ENCODE results near the gene TIAM1. TPM values are rescaled to one million over a fixed set of nuclear protein-coding genes. Genes with fewer than 3 reads are reported as not detected.

Gene TIAM1
- total RNA-seq, 1 experiment from 2014 or later = 7.8 TPM

DNA sequence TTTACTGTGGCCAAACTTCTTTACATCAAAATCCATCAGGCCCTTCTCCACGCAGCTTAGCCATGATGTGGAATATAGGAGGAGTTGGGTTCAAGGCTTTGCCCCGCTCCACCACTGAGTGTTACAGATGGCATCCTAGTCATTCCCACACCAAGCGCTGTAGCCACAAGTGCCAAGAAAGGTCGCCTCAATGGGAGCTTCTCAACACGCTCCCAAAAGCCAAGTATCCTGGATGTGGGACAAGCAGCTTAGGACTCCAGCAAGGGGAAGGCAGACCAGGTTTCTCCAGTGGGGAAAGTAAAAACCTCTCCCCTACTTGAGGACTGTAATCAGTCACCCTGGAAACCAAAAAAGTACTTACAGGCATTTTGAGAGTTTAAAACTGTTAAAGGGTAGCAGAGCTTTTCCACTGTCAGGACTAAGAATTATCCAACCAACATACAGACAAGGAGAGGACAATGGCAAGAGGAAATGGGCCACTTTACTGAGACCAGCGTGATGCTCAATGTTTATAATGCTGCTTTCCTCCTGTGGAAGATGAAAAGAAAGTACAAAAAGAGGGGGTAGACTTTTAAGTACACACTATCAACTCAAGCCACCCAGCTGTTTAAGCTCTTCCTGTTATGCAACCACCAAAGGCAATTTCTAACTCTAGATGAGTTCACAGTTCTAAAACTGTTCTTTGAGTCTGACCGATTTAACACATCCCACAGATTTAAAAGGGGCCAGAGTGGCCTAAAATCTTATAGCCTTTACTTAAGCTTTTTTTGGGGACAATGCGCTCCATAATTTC is 185.1 kb downstream of the TIAM1 start:
- DNase-seq (ENCODE audit: low read depth in 1 of 2, low spot score in 2 of 2) = peak in 1 of 2 experiments; percentile 20
- H3K36me3 ChIP-seq = no peaks in the 10 kb centered on the region
- H3K9me3 ChIP-seq (replicated peaks) = peaks cover 4% of the 10 kb centered on the region; the same call in 1 of the 2 replicates
- H3K27ac ChIP-seq = no peak overlapping the region
- no peaks in the 10 kb centered on the region for H3K27me3 ChIP-seq (replicated peaks)
- no peak overlapping the region for H3K4me3 ChIP-seq
- H3K4me1 ChIP-seq (replicated peaks) = peaks cover 21% of the 10 kb centered on the region

DNA sequence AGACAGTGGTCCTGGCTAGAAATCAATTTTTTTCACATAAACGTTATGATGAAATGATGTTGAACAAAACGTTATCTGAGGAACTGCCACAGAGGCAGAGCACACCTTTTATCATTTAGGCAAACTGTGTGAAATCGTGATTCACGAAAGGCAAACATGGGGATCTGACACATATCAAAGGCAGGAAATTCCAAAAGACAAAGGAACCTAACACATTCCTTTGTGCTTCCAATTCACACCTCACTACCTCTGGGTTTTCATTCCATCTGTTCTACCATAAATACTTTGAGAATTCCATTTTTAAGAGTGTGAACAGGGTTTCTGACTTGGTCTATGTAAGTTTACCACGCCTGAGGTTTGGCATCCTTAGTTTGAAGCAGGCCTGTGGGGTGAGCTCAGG is 186.3 kb downstream of the TIAM1 start:
- H3K27ac ChIP-seq = no peak overlapping the region
- DNase-seq (ENCODE audit: low read depth in 1 of 2, low spot score in 2 of 2) = no peak

DNA sequence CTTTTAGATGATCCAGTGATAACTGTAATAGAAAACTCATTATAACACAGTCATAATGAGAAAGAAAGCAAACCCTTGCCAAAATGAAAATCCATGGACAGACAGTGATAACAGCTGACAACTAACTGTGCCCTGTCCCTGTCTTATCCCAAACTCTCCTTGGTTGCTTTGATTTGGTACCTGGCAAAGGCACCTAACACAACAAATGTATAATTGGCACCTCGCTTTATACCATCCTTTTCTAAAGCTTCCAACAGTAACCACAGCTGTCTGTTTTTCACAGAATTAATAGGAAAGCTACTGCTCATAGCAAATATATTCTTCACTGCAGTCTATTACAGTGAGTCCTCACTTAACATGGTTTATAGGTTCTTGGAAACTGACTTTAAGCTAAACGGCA is 187.4 kb downstream of the TIAM1 start:
- Histone ChIP-seq H3K4me1 (replicated peaks) (peaks cover 20% of the 10 kb centered on the region), H3K9me3 (replicated peaks) (peaks cover 4% of the 10 kb centered on the region; the same call in 1 of the 2 replicates), H3K4me3 (no peak overlapping the region), H3K36me3 (no peaks in the 10 kb centered on the region), H3K27ac (no peak overlapping the region), H3K27me3 (replicated peaks) (no peaks in the 10 kb centered on the region)
- no peak for DNase-seq (ENCODE audit: low read depth in 1 of 2, low spot score in 2 of 2)

More for the DNA sequence above, 186.3 kb downstream of the TIAM1 start:
- Histone ChIP-seq H3K36me3 (no peaks in the 10 kb centered on the region), H3K4me3 (no peak overlapping the region), H3K4me1 (replicated peaks) (peaks cover 21% of the 10 kb centered on the region), H3K27me3 (replicated peaks) (no peaks in the 10 kb centered on the region), H3K9me3 (replicated peaks) (peaks cover 4% of the 10 kb centered on the region; the same call in 1 of the 2 replicates)

DNA sequence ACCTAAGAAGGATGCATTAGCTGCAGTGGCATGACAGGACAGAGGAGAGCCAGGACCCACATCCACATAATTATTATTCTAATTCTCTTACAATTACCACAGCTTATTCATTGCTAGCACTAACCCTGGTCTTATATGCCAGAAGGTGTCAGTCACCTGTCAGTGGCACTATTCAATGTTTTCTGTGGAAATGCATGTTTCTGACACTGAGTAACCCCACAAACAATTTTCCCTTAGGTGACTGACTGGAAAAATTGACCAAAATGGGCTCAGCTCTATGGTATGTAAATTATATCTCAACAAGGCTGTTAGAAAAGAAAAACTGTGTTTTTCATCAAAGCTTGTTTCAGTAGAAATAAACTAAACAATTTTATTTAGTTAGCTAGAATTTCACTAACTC is 187.9 kb downstream of the TIAM1 start:
- Histone ChIP-seq H3K36me3 (no peaks in the 10 kb centered on the region), H3K4me1 (replicated peaks) (peaks cover 15% of the 10 kb centered on the region), H3K9me3 (replicated peaks) (peaks cover 4% of the 10 kb centered on the region; the same call in 1 of the 2 replicates), H3K4me3 (no peak overlapping the region), H3K27ac (no peak overlapping the region), H3K27me3 (replicated peaks) (no peaks in the 10 kb centered on the region)
- DNase-seq (ENCODE audit: low read depth in 1 of 2, low spot score in 2 of 2) = no peak

DNA sequence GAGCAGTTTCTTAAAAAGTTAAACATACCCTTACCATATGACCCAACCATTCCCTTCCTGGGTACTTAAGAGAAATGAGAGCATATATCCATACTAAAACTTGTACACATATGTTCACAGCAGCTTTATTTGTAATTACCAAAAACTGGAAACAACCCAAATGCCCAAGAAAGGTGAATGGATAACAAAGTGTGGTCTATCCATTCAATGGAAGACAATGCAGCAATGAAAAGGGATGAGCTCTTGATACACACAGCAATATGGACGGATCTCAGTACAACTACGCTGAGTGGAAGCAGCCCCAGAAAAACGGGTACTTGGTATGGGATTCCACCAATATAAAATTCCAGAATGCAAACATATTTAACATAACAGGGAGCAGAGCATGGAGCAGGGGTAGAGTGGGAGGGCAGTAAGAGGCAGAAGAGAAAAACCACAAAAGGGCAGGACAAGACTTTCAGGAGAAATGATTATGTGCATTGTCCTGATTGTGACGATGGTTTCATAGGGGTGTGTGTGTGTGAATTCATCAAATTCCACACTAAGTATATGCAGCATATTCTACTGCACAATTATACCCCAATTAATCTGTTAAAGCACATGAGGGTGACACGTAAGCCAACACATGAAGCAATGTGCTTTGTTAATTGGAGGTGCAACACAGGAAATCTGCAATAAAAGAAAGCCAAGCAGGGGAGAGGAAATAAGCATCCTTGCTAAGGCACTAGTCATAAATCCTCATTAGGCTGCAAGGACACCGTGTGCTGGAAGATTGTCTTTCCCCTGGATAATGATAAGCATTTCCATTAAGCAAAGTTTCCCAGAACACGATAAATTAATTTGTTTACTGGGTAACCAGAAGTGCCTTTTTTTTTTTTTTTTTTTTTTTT is 192.7 kb downstream of the TIAM1 start:
- Histone ChIP-seq H3K27me3 (replicated peaks) (no peaks in the 10 kb centered on the region), H3K4me3 (no peak overlapping the region), H3K9me3 (replicated peaks) (no peaks in the 10 kb centered on the region), H3K27ac (no peak overlapping the region), H3K36me3 (no peaks in the 10 kb centered on the region), H3K4me1 (replicated peaks) (no peaks in the 10 kb centered on the region)
- no peak for DNase-seq (ENCODE audit: low read depth in 1 of 2, low spot score in 2 of 2)

DNA sequence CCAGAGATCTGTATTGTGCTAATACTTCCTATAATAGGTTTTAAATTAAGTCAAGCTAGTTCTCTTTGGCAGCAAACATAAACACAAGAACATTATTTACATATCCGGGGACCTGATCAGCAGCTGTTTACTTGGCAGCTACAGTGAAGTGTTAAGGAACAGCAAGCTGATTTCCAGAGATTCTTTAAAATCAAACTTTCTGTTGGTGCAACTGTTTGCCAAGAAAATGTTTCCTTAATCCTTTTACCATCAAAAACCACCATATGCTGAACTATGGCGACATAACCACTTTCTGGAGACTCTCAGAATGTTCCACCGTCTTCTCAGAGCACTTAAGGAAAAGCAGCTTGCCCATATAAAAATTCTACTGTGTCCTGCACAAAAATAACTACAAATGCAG is 198.8 kb downstream of the TIAM1 start:
- Histone ChIP-seq H3K36me3 (no peaks in the 10 kb centered on the region), H3K27me3 (replicated peaks) (no peaks in the 10 kb centered on the region), H3K4me3 (no peak overlapping the region), H3K9me3 (replicated peaks) (no peaks in the 10 kb centered on the region), H3K4me1 (replicated peaks) (no peaks in the 10 kb centered on the region), H3K27ac (no peak overlapping the region)
- no peak for DNase-seq (ENCODE audit: low read depth in 1 of 2, low spot score in 2 of 2)

DNA sequence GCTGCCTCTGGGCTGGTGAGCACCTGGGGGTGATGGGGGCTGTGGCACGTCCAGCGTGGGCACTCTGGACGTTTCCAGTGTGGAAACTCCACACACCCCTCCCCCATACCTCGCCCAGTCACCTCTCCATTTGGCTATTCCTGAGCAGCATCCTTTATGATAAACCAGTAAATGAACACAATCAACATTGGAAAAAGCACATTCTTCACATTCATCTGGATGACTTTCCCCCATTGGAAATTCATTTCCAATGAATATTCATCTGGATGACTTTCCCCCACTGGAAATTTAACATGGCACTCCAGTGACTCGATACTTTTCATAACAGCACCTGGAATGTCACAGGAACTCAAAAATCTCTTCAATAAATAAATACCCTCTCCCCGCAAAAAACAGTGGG is 201.0 kb downstream of the TIAM1 start:
- no peak for DNase-seq (ENCODE audit: low read depth in 1 of 2, low spot score in 2 of 2)
- H3K27ac ChIP-seq = no peak overlapping the region
- no peaks in the 10 kb centered on the region for H3K9me3 ChIP-seq (replicated peaks)

DNA sequence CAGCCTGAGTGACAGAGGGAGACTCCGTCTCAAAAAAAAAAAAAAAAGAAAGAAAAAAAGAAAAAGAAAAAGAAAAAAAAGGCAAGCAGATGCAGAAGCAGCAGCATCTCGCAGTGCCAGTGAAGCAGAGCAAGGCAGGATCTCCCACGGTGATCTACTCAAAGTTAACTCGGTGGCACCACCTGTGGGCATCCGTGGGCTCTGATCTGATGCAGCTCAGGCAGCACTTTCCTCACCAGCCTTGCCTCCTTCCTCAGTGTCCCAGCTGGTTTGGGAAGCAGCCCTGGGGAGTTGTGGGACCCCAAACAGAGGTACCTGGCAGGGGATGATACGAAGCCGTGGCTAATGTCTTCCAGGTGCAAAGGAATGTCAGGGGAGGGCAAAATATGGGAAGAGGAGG is 201.5 kb downstream of the TIAM1 start:
- Histone ChIP-seq H3K4me1 (replicated peaks) (no peaks in the 10 kb centered on the region), H3K27ac (no peak overlapping the region), H3K36me3 (no peaks in the 10 kb centered on the region)

More for the DNA sequence above, 201.0 kb downstream of the TIAM1 start:
- Histone ChIP-seq H3K36me3 (no peaks in the 10 kb centered on the region), H3K4me3 (no peak overlapping the region), H3K4me1 (replicated peaks) (no peaks in the 10 kb centered on the region), H3K27me3 (replicated peaks) (no peaks in the 10 kb centered on the region)

DNA sequence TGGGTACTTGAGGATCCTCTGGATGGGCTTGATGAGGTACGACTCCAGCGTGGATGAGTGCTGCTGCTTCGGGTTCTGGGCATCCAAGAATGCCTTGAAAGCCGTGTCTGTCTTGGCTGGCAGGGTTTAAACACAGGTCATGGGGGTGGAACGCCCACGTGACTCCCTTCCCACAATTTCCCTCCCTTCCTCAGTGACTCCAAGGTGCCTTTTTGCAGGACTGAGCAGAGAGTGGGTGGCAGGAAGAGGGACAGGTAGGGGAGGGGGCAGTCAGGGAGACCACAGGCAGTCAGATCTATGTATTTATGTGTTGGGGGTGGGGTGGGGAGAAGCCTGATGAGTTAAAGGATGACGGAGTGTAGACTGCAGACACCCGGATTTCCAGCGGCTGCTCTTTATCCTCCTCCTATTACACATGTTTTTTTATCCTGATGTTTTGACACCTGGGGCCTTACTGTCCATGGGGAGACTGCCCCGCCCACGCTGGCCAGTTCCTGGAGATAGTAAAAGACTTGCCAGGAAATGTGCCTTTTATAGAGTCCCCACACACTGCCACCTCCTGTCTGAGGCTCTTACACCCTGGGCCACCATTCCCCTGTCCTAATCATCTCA is 202.6 kb downstream of the TIAM1 start:
- H3K27me3 ChIP-seq (replicated peaks) = no peaks in the 10 kb centered on the region
- H3K9me3 ChIP-seq (replicated peaks) = no peaks in the 10 kb centered on the region
- H3K4me3 ChIP-seq = no peak overlapping the region
- DNase-seq (ENCODE audit: low read depth in 1 of 2, low spot score in 2 of 2) = no peak
- no peak overlapping the region for H3K27ac ChIP-seq
- peaks cover 6% of the 10 kb centered on the region; the same call in 1 of the 2 replicates for H3K4me1 ChIP-seq (replicated peaks)
- H3K36me3 ChIP-seq = no peaks in the 10 kb centered on the region

More for the DNA sequence above, 201.5 kb downstream of the TIAM1 start:
- Histone ChIP-seq H3K27me3 (replicated peaks) (no peaks in the 10 kb centered on the region), H3K9me3 (replicated peaks) (no peaks in the 10 kb centered on the region), H3K4me3 (no peak overlapping the region)
- no peak for DNase-seq (ENCODE audit: low read depth in 1 of 2, low spot score in 2 of 2)

DNA sequence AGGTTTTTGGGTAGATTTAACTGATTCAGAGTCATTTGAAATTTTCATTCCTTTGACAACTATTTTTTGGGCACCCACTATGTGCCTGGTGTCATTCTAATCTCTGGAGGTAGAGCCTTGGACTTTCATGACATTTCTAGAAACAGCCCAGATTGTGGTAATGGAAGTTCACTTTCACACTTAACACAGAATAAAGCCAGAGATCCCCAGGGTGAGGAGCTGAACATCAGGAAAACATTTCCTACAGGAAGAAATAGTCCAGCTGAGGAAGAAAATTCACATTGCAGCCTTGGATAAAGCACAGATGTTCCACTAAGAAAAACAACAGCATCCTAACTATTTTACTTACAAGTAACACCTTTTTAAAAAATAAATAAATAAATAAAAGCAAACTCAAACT is 203.4 kb downstream of the TIAM1 start:
- peaks cover 11% of the 10 kb centered on the region for H3K4me1 ChIP-seq (replicated peaks)
- no peak for DNase-seq (ENCODE audit: low read depth in 1 of 2, low spot score in 2 of 2)
- H3K9me3 ChIP-seq (replicated peaks) = no peaks in the 10 kb centered on the region
- no peak overlapping the region for H3K4me3 ChIP-seq
- no peaks in the 10 kb centered on the region for H3K36me3 ChIP-seq
- no peaks in the 10 kb centered on the region for H3K27me3 ChIP-seq (replicated peaks)
- no peak overlapping the region for H3K27ac ChIP-seq

DNA sequence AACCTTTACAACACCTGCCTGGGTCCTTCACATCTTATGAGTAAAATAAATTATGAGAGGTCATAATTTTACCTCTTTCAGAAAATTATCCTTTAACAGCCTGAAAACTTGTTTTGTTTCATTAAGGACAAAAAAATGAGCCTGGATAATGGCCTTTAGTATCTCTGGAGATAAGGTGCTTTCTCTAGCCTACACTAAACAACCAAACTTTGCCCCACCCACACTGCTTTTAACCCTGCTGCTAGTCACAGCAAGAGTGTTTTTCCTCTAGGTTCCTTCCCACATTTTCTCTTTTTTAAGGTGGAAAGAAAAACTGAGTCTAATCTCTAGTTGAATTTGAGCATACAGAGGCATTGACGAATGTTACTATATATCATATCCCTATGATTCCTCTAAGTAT is 204.0 kb downstream of the TIAM1 start:
- H3K4me3 ChIP-seq = no peak overlapping the region
- no peaks in the 10 kb centered on the region for H3K36me3 ChIP-seq

DNA sequence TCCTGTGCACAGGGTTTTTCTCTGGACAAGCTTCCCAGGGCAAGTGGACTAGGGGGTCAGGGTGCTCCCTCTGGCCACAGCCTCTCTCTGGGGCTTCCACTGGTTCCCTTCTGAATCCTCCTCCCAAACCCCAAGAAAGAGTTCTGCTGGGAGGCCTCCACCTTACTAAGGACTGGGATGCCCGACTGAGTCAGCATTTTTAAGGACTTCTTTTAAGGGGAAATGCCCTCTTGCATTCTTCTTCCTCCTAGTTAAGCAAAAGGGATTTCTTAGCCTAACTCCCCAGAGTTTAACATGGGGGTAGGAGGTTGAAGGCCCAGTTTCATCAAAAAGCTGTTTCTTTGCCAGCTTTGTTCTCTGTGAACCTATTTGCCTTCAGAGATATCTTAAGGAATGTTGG is 206.1 kb downstream of the TIAM1 start:
- H3K27me3 ChIP-seq (replicated peaks) = no peaks in the 10 kb centered on the region
- DNase-seq (ENCODE audit: low read depth in 1 of 2, low spot score in 2 of 2) = no peak
- no peak overlapping the region for H3K4me3 ChIP-seq
- peaks cover 22% of the 10 kb centered on the region for H3K4me1 ChIP-seq (replicated peaks)
- H3K27ac ChIP-seq = no peak overlapping the region
- no peaks in the 10 kb centered on the region for H3K9me3 ChIP-seq (replicated peaks)
- H3K36me3 ChIP-seq = no peaks in the 10 kb centered on the region

More for the DNA sequence above, 204.0 kb downstream of the TIAM1 start:
- no peak for DNase-seq (ENCODE audit: low read depth in 1 of 2, low spot score in 2 of 2)
- Histone ChIP-seq H3K4me1 (replicated peaks) (peaks cover 17% of the 10 kb centered on the region), H3K9me3 (replicated peaks) (no peaks in the 10 kb centered on the region), H3K27ac (no peak overlapping the region), H3K27me3 (replicated peaks) (no peaks in the 10 kb centered on the region)

DNA sequence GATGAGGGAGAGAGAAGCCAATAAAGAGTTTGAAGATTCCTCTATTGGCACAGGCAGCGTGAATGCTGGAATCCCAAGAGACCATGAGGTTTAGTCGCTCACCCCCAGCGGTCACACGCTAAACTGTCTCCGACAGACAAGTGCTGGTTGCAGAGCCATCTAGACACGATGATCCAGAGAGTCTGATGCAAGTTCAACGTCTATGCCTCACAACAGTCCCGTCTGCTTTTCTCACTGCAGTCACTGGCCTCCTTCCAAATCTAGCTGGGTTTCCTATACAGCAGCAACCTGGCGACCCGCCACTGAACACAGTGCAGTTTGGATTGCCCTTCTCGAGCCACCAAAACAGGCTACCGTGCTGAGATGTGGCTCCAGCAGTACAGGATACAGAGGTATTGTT is 207.2 kb downstream of the TIAM1 start:
- Histone ChIP-seq H3K36me3 (no peaks in the 10 kb centered on the region), H3K27me3 (replicated peaks) (no peaks in the 10 kb centered on the region), H3K4me3 (no peak overlapping the region), H3K27ac (no peak overlapping the region), H3K4me1 (replicated peaks) (peaks cover 29% of the 10 kb centered on the region), H3K9me3 (replicated peaks) (no peaks in the 10 kb centered on the region)
- DNase-seq (ENCODE audit: low read depth in 1 of 2, low spot score in 2 of 2) = peak; percentile 22 to 53
